GM18526 (cell line): Measurements from ENCODE around the gene GNG7.

Experiments used
- POLR2A ChIP-seq: IDR thresholded peaks from 3 replicates; pipeline ENCODE4 v1.6.1; 2011; ENCODE audit not compliant: insufficient read length; ENCODE audit errors: extremely low read depth

Gene GNG7

DNA sequence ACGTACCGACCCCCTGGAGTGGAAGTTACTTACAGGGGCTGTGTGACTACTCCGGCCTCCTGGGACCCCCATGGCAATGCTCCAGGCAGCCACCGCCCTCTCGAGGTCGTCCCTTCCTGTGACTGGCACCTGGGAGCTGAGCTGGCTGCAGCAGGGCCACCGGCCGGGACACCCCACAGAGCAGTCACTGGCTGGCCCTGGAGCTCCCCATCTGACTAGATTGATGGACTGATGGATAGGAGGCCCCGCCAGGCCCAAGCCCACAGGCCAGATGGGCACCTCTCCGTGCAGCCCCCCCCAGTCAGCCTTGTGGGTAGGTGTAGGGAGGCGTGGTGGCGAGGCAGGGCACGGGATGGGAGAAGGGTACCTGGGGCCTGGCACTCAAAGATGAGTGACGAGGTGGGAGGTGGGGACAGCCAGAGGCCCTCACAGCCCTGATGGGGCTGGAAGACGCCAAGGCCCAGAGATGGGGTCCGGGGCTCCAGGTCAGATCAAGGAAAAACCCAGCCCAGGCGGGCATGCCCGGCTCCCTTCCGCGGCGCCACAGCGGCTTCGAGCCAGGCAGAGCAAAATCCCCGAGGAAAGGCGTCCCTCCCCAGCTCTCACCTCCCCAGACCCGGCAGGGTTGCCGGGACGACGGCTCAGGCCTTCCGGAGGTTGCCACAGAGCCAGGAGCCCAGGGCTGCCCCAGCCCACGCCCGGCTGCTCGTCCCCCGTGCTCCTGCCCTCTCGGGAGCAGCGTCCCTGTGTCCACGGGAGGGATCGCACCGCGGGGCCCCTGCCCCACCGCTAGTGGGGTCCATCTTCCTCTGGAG is 28.9 kb upstream of the GNG7 start:
- TF ChIP-seq POLR2A: no peak

DNA sequence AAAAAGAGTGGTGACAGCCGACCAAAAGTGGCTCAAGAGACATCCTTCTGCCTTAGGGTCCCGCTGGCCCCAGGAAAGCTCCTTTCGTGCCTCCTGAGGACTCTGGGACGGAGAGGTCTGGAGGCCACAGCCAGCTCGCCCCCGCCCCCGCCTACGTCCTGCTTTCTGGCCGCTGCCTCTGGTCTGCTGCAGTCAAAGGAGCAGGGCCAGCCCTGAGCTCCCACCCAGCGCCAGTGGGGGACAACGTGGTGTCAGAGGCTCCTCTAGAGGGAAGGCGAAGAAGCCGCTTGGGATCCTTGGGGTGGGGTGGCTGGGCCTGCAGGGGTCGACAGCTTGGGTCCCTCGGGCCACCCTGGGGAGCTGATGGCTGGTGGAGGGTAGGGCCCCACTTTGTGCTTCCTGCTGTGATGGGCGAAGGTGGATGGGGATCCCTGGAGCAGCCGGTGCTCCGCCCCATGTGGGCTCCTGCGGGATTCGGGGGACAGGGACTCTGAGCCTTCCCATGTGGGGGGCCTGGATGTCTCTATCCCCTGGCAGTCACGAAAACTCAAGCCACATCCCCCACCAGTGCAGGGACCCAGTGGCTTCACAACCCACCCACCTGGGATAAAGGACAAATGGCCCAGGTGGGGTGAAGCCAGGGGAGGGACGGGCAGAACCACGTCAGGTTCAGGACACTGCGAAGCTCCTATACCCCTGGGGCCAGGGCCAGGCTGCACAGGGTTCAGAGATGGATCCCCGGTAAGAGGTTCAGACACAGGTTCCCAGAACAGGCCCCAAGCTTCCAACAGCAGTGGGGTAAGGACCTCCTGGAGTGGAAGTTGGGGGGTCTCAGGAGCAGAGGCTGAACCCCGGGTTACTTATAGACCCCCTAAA is 27.7 kb upstream of the GNG7 start:
- no peak for TF ChIP-seq POLR2A

DNA sequence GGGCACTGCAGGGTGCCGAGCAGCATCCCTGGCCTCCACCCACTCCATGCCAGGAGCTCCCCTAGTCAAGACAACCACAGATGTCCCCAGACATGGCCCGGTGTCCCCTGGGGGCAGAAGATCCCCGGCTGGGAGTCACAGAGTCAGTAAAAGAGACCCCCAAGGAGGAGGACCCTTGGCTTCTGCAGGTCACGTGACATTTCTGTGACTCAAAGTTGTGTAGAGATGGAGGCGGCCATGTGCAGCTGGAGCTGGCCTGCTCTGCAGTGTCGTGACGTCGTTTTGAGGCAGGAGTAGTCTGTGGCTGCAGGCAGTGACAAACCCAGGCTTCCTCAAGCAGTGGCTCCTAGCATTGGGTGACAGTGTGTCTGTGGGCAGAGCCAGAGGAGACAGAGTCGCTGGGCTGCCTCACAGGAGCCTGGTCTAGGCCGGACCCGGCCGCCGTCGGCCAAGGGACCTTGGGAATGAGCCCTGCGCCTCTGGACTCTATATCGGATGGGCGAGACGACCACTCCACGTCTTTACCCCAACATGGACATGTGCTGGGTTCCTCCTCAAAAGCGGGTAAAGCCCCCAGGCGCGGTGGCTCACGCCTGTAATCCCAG is 26.4 kb upstream of the GNG7 start:
- TF ChIP-seq POLR2A: no peak

DNA sequence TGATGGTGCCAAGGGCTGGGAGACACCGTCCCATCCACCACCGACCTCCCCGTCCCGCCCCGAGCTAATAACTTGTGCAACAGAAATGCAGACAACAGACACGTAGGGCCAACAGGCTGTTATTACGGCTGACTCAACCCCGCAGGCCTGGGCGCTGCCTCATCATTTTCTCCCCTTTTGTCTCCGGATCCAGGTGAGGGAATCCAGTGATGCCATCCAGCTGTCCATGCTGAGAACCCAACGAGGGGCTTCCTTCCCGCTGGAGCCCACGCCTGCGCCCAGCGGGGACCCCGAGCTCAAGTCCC is 25.1 kb upstream of the GNG7 start:
- no peak for TF ChIP-seq POLR2A

DNA sequence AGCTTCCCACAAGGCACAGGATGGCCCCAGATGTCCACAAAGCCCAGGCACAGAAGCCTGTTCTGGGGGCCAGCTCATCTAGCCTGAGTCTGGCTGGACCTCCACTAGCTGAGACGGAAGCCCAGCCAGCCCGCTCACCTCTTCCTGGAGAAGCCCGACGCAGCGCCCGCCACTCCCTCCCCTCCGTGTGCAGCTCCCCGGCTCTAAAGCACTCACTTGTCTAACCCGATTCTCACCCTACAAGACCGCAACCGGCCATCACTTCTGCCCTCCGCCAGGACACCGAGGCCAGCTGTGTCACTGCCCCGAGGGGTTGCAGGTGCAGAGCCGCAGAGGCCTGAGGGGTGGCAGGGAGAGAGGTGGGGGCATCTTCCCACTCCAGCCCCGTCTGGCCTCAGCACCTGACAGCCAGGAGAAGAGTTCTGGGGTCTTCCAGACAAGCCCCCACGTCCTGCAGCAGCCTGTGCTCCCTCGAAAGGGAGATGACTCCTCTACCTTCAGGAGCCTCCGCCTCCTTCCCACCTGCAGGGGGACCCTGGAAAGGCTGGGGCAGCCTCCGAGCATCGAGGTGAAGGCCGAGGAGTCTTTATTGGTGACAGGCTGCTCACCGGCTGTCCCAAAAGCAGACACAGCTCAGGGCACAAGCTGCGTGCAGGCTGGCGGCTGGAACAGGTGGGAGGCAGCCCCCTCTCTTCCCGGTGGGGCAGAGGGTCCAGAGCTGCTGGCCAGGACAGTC is 24.6 kb upstream of the GNG7 start:
- no peak for TF ChIP-seq POLR2A

DNA sequence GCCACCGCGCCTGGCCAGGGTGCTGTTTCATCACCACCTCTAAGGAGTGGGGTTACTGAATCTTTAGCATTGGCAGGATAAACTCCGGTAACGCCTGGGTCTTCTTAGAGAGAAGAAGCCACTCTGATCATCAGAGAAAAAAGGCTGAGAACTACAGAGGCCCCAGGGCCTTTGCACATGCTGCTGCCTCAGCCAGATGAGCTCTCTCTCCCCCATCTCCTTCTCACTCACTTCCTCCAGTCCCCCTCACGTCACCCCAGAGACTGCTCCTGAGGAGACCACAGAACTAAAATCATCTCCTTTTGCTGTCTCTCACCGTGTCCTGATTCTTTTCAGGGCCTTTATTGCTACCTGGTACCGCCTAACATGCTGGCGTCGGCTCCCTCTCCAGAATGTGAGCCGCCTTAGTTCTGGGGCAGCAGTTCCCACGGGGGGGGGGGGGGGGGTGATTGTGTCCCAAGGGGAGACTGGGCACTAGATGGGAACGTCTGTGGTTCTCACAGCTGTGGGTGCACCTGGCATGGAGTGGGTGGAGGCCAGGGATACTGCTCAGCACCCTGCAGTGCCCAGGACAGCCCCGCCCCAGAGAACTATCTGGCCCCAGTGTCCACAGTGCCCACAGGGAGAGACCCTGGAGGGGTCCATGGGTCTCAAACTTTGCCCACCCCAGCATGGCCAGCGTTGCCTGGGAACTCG is 23.8 kb upstream of the GNG7 start:
- no peak for TF ChIP-seq POLR2A

DNA sequence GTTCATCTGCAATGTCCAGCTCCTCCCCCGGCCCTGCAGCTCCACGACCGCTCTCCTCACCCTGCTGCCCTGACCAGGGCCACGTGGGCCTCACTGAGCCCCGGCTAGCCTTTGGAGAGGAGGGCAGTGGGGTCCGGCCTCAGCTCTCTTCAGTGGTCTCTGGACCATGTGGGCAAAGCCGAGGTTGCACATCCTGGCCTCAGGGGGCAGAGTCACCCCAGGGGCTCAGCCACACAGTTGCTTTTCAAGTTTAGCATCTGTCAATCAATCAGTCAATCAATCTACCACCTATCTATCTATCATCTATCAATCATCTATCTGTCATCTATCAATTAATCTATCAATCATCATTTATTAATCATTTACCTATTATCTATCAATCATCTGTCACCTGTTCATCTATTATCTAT is 21.7 kb upstream of the GNG7 start:
- no peak for TF ChIP-seq POLR2A

DNA sequence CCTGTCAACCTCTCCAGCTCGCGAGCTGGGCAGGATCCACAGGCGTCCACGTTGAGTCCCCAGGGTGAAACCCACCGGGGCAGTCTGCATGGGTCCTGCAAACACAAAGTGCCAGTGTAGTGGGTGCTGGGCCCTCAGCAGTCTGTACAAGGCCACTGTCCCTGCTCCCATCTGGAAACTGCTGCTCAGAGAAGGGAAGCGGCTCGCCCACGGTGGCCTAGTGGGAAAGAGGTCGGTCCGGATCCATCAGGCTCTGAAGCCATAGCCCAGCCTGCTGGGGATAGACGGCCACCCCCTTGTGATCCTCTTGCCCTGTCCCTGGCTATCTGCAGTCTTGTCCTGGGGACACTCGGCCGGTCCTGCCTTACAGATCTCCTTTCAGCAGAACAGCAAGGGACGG is 21.3 kb upstream of the GNG7 start:
- TF ChIP-seq POLR2A: no peak

DNA sequence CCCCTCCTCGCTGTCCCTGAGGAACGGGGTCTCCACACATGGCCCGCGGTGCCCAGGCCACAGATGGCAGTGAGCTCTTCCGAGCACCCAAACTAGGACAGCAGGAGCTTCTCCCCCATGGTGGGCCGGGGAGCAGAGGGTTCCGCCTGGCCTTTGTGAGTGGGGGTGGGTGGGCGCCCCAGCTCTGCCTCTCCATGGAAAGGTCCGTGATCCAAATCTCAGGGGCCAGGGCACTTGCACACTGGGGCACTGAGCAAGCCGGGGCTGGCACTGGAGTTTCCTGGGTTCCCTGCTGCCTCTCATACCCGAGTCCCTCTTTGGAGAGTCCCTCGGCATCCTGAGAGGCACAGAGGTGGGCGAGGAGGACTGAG is 20.8 kb upstream of the GNG7 start:
- no peak for TF ChIP-seq POLR2A

DNA sequence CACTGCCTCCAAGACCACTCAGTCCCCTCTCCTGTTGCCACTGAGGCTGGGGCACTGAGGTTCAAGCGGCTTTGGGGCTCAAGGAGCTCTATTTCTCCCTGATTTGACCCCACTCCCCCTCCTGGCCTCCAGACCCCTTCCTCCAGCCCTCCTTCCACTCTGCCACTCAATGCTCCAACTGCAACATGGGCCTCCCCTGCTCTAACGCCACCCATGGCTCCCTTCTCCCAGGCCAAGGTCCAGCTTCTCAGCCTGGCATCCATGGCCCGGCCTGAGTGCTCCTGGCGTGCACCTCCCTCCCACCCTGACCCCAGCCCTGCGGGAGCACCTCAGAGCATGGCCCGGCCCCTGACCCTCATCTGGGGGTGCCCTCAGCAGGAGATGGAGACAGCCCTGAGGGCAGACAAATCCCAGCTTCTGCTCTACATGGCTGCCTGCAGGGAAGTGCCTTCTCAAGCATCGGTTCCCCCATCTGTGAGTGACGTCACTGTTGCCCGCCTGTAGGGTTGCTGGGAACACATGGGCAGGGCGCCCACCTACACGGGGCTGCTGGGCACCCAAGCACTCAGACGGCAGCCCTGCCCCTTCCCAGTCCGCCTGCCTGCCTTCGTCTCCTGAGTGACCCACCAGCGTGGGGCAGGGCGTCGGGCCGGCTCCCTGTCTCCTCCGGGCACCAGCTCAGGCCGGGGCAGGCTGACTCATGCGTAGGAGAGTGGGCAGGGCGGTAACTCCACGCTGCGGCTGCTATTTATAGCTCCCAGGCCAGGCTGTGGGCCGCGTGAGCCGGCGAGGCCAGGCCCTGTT is 20.2 kb upstream of the GNG7 start:
- TF ChIP-seq POLR2A: no peak

DNA sequence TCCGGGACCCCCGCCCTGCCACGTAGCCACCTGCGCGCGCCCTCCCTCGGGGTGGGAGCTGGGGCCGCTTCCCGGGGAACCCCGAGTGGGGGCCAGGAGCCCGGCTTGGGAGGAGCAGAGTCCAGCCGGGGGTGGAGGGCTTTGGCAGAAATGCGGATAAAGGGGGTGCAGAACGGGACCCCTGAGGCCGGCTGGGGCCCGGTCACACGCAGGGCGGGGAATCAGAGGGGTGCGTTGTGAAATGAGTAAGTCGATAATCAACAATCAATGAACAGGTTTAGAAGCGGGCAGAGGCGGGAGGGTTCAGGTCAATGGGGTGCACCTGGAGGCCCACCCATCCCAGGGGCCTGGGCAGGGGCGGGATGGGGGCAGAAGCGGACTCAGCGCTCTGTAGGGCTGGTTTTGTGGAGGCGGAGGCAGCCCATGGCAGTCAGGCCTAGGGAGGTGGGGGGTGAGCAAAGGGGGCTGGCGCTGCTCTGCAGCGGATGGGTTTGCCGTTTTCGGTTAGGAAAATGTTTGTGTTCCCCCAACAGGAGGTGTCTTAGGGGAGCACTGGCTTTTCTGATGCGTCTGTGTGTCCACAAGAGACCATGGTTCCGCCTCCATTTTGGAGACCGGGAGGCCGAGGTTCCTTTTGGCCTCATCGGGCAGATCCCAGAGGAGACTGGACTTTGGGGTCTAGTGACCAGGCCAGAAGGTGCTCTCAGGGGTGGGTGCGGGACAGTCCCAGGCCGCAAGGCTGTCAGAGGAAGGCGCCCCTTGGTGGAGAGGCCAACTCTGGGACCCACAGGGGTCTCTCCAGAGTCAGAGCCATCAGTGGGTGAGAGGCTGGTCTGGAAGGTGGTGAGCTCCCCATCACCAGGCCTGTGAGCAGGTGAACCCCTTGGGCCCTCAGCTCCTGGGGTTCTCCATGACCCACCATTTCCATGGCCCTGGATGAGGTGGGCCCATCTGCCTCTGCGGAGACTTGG is 19.4 kb upstream of the GNG7 start:
- no peak for TF ChIP-seq POLR2A

DNA sequence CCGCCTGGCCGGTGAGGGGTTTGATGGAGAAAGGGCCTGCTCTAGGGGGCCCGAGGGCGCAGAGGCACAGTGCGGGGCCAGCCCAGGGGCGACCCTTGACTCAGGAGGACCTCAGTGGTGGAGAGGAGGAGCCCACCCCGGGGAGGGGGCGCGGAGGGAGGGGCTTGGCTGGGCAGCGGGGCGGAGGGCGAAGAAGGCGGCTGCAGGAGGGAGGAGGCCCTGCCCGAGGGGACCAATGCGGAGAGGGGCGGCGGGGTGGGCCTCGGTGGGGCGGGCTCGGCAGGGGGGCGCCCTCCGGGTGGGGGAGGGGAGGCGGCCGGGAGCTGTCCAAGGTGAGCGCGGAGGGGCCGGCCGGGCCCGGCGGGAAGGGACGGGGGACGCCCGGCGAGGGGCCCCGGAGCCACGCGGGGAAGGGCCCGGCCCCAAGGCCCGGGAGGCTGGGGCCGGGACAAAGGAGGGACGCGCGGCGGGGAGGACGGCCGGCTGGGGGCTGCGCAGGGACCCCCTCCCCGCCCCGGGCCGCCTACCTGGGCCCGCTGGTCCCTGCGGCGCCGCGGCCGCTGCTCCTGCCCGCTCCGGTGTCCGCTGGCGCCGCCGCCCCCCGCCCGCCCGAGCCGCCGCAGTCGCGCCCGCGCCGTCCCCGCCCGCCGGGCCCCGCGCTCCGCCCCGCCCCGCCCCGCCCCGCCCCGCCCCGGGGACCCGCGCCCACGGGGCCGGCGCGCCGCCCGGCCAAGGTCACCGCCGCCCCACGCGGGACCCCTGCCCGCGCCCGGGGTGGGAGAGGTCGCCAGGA is 18.5 kb upstream of the GNG7 start, which contains the start of gene DIRAS1:
TSS of gene DIRAS1 (minus strand) at position 596 of the 793 bp plus-strand sequence. CDS start 3,566 bp downstream, outside the sequence.
- TF ChIP-seq POLR2A: no peak
